NCI-H774 (cell line): ENCODE data around the gene NPFF.

Source experiments
- DNase-seq: peaks from one replicate; lab custom pipeline; 2025; lab: John Stamatoyannopoulos, UW

NPFF gene

DNA sequence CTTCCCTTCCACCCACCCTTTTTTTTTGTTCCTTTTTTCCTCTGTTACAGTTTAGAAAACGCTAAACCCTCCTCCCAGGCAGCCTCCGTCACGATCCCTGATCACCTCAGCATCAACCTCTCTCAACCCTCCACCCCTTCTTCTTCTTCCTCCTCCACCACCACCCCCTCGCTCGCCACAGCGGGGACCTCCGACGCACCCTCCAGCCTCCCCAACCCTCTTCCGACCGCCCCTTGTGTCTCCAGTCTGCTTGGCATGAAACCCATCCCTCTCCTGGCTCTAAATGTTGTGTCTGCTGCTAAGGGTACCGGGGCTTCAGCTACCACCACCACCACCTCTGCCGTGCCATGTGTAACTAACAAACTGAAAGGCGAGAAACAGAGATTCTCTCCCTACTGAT lies 32.5 kb downstream of the NPFF start:
- no peak for DNase-seq

DNA sequence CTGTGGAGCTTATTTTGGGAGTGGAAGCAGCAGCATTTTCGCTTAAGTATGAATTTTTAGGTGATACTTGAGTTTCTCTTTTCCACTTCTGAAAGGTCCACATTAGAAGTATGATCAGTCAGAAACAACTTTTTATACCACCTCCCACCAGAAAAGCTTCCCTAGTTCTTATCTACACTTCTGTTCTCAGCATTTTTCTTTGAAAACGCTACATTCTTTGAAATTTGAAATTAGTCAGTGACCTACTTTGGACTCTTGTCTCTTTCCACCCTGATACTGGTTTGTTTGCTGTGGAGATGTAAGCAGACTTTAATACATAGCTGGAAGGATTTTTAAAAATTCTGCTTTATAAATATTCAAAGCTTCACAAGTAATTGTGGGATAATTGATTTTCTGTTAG lies 33.2 kb downstream of the NPFF start:
- DNase-seq = no peak

DNA sequence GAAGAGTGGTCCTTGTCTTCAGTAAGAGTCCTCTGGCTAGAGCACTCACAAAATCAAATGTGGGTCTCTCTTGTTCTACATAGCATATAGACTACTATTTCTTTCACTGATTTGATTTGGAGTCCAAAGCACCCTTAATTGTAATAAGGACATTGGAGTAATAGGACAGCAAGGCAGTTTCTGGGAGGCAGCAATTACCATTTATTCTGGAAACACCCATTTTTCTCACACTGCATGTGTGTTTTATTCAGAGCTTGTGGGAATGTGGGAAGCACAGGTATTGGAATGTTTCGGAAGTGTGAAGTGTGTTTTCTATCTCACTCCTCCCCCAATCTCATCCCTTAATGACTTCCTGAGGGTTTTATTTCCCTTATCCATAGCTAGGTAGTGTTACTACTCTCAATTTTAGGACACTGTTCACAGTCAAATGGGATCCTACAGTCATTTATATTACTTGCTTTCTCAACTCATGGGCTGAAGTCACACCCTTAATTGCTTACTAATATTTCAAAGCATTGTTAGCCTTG lies 35.2 kb downstream of the NPFF start:
- DNase-seq = no peak

DNA sequence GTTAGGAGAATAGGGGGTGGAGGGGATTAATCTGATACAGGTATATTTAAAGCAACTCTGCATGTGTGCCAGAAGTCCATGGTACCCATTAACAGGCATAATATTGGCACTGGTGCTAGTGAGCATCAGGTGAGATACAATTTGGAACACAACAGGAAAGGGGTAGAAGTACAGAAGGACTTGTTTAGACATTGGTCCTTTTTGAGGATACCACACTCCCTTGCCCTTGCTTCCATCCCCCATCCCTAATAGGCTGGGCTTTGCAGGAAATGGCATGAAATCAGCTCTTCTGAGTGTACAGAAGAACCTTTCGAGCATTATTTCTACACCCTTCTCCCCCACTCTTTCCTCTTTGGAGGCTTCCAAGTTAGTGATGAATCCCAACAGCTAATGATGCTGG lies 39.0 kb downstream of the NPFF start:
- DNase-seq = no peak

DNA sequence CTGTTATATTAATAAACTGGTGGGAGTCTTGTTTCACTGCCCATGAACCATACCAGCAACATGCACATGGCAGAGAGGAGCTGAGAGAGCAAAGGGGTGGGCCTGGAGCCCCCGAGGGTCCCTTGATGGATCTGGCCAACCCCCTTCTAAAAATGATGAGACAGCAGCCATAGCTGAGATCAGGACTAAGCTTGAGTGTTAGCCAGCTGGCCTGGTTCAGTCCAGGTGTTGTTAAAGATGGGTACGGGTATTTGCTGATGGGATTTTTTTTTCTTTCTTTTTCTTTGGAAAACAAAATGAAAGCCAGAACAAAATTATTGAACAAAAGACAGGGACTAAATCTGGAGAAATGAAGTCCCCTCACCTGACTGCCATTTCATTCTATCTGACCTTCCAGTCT lies 39.4 kb downstream of the NPFF start:
- no peak for DNase-seq

DNA sequence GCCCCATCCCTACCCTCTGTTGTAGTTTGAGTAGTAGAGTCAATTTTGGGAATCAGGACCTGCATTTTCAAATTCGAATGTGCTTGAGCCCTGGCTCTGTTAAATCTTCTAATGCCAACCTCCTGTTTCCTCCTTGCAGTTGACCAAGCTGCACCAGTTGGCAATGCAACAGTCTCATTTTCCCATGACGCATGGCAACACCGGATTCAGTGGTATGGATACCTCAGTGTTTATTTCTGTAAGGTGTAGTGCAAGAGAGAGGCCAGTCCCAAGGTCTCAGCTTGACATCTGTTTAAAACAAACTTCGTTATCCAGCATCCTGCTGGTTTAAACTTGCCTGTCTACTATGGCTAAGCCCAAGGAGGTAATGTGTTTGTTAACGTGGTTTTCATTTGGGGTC lies 40.2 kb downstream of the NPFF start:
- no peak for DNase-seq

DNA sequence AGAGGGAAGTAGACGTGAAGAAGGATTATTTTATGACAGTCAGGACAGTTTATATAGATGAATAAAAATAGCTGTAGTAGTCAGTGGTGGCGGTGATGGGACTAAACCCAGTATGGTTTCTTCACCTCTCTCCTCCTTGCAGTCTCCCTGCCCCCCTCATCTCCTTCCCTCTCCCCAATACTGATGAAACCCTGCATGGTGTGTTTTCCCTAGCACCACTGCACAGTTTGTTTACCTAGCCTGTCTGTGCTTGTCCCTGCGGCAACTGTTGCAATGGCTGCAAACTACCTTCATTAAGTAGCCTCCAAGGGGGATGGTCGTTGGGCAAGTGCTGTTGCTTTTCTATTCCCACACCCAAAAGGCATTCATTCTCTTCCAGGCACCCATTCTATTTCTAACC lies 40.6 kb downstream of the NPFF start:
- DNase-seq = no peak

DNA sequence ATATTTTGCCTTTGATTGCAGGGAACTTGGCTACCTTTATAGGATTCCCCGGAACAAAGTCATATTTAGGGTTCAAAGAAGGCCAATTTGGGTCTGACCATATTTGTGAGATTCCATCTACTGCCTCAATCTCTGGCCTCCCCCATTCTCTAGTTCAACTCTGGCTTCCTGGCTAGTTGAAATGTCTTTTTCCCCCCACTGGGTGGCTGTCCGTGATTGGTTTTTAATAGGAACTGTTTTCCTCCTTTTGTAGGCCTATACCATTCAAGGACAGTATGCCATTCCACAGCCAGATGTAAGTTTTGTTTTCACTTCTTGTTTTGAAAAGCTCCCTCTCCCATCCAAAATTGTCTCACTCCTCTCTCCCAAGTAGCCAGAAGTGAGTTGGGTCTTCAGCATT lies 41.6 kb downstream of the NPFF start:
- no peak for DNase-seq

DNA sequence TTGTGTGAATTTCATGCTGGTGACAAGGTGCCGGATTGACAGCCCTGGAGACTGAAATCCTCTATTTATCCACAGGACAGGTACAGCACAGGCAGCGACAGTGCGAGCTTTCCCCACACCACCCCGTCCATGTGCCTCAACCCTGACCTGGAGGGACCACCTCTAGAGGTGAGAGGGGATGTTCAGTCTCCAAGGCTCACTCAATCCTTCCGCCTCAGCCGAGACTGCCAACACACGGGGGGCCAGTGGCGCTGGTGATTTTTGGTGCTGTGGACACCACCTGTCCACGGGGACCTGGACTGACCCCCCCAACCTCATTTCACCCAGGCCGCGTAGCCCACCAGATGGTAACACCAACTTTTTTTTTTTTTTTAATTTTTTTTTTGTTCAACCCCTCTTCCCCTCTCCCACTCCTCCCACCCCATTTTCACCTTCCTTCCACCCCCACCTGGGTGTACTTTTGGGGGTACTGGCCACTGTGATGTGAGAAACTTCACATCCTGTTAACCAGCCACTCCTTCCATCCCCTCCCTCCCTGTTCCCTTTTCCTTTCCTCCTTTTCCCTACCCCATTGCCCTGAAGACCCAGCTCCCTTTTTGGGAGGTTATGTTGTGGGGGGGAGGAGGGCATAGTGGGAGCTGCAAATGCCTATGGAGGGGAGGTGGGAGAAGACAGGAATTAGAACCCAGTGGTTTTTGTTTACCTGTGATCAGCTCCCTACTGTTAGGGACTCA lies 42.4 kb downstream of the NPFF start:
- no peak for DNase-seq

DNA sequence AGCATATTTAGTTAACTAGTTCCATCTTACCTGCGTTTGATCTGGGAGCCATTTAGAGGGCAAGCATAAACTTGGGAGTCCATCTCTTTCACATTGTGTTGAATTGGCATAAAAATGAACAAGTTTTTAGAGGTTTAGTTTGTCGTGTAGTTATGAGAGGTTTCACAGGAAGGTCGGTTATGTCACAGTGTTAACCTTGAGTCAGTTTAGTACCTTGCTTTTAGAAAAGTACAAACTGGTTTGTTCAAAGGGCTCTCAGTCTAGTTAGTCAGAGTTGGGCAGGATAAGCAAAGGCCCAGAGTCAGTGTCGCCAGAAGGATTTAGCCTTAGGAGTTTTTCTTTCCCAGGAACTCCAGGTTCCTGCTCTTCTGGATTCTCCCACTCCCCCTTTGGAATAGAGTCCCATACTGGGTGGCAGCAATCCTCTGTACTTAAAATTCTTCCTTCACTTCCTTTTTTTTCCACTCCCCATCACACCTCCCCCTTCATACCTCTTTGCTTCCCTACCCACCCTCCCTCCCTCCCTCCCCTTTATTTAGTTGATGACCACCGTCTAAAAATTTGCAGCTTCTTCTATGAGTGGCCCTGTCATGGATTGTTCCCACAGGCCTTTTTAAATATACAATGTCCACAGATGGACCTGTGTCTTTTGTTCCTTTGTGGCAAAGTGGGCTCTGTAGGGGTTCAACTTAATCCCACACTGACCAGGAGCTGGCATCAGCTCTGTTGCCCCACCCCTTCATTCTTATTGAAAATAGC lies 43.3 kb downstream of the NPFF start:
- no peak for DNase-seq

DNA sequence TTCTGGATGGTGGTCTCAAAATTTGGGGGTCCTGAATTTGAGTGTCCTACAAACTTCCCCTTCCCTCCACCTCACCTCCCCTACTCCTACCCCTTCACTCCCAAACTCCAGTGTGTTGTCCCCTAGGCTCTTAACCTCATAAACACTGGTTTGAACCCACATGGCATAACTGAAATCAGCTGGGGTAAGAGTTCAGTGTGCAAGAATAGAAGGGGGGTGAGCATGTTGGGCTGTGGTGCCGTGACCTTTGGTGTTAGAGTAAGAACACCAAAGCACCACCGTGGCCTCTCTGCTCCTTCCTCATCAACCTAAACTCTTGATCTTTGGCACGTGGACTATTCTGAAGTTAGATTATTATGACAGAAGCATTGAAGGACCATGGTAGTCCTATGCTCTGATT lies 44.3 kb downstream of the NPFF start:
- DNase-seq = no peak

DNA sequence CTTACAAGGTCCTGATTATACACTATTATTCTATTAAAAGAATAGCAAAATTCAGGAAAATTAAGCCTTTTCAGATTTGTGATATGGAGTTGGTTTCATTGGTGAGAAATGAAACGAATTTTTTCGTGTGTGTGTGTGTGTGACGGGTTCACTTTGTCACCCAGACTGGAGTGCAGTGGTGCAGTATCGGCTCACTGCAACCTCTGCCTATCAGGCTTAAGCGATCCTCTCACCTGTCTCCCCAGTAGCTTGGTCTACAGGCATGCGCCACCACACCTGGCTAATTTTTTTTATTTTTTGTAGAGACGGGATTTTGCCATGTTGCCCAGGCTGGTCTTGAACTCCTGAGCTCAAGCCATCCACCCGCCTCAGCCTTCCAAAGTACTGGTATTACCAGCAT lies 45.7 kb downstream of the NPFF start:
- DNase-seq = no peak

DNA sequence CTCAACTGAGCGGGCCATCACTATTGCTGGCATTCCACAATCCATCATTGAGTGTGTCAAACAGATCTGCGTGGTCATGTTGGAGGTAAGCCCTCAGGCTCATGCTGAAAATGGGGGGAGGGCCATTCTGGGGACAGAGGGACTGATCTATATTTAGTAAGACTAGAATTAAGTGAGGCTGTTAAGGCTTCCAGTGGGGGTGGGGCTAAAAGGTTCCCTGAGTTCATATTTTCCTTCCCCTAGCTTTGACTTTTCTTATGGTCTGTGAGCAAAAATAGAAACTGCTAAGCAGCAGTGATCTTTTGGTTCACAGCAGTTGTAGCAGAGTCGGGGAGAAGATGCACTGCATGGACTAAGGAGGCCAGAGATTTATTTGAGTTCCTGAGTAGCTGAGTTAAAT lies 46.2 kb downstream of the NPFF start:
- no peak for DNase-seq

DNA sequence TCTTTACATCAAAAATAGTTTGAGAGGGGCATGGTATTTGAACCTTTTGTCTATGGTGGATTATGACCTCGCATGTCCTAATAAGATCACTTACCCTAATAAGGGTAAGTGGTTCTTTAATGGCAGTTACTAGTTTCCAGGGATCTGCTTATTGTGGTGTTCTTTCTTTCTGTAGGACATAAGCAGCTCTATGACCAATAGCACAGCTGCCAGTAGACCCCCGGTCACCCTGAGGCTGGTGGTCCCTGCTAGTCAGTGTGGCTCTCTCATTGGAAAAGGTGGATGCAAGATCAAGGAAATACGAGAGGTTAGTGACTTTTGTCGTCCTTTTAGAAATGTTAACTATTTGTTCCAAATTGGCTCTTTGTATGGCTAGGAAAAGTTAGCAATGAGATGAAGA lies 48.2 kb downstream of the NPFF start:
- no peak for DNase-seq
